ENCODE measurements around the gene CTIF. TPM values are rescaled to one million over a fixed set of nuclear protein-coding genes. Genes with fewer than 3 reads are reported as not detected.

Gene CTIF
- total RNA-seq, 1 donor from 2014 or later = 54.8 TPM

DNA sequence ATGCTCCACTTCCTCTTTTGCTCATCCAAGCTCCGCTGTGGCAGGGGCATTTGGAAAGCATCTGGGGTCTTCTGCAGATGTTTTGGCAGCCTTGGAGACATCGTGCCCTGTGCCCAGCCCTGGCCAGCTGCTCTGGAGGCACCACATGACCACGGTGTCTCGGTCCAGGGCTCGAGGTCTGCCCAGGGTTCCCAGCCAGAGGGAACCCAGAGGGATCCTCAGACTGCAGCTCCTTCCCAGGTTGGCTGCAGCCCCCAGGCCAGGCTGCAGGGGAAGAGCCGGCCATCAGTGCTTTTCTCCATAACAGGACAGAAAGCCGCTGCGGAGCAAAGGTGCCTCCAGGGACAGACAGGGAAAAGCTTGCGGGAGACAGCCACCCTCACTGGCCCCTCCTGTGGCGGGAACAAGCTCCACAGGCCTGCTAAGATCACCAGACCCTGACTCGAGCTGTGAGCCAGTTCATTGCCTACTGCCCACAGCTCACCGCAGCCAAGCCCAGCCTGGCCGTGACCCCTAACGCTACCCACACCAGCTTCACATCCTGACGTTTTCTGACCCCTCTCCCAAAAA, 337.2 kb downstream of the CTIF start:
- intact Hi-C loops (cut with DNase I) = no loop called here
- DNase-seq = peak; percentile 35
- TF ChIP-seq CTCF (IDR thresholded peaks at IDR 0.05) = no peak
- Histone ChIP-seq H3K27ac (no peak overlapping the region), H3K9me3 (no peaks in the 10 kb centered on the region), H3K4me3 (no peak overlapping the region), H3K4me1 (peaks cover 21% of the 10 kb centered on the region), H3K27me3 (ENCODE audit: low read depth) (no peaks in the 10 kb centered on the region), H3K36me3 (no peaks in the 10 kb centered on the region)
- ATAC-seq = no peak

DNA sequence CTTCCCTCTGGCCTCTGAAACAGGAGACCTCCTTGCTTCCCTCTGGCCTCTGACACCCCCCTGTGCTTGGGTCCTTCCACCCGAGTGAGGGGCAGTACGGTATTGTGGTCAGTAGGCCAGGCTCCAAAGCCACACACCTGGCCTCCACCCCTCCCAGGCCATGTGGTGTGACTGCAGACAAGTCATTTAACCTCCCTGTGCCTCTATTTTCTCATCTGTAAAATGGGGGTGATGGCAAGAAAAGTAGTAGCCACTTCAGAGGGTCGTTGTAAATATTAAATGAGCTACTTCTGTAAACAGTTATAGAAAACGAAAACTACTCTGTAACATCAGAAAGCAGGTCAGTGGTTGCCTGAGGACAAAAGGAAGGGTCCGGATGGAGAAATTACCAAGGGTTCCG, 337.8 kb downstream of the CTIF start:
- Histone ChIP-seq H3K27me3 (ENCODE audit: low read depth) (no peaks in the 10 kb centered on the region), H3K4me1 (peaks cover 21% of the 10 kb centered on the region), H3K9me3 (no peaks in the 10 kb centered on the region), H3K27ac (no peak overlapping the region), H3K4me3 (no peak overlapping the region), H3K36me3 (no peaks in the 10 kb centered on the region)
- ATAC-seq = no peak
- TF ChIP-seq CTCF (IDR thresholded peaks at IDR 0.05) = no peak
- intact Hi-C loops (cut with DNase I) = no loop called here
- peak; percentile 17 for DNase-seq

DNA sequence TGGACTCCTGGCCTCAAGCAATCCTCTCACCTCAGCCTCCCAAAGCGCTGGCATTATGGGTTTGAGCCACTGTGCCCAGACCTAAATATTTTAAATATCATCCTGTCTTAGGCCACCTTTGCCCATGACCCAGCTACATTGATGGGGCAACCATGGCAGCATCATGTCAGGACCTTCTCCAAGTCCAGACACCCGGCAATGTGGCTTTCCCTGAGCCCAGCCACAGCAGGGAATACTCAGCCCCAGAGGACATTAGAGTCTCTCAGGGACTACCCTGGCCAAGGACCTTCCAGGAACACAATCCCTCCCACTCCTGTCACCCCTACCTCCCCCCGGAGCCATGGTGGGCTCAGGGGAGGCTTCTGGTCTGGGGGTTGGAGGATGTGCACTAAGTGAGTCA, 339.1 kb downstream of the CTIF start:
- Histone ChIP-seq H3K9me3 (no peaks in the 10 kb centered on the region), H3K4me1 (peaks cover 16% of the 10 kb centered on the region), H3K27ac (no peak overlapping the region), H3K36me3 (no peaks in the 10 kb centered on the region), H3K27me3 (ENCODE audit: low read depth) (no peaks in the 10 kb centered on the region), H3K4me3 (no peak overlapping the region)
- DNase-seq (peak; percentile 2), ATAC-seq (no peak)
- TF ChIP-seq CTCF (IDR thresholded peaks at IDR 0.05) = no peak
- intact Hi-C loops (cut with DNase I) = no loop called here

GRCh38 chr18:48878471-48878870, 339.6 kb downstream of the CTIF start:
- Histone ChIP-seq H3K4me1 (peaks cover 11% of the 10 kb centered on the region), H3K27me3 (ENCODE audit: low read depth) (no peaks in the 10 kb centered on the region), H3K9me3 (no peaks in the 10 kb centered on the region), H3K36me3 (no peaks in the 10 kb centered on the region), H3K4me3 (peak overlapping the region; percentile 20), H3K27ac (peak overlapping the region; percentile 2)
- peak; percentile 48 for DNase-seq
- no peak for TF ChIP-seq CTCF (IDR thresholded peaks at IDR 0.05)
- peak; percentile 64 to 69 for ATAC-seq
- intact Hi-C loops (cut with DNase I) = no loop called here

GRCh38 chr18:48879008-48879431, 340.2 kb downstream of the CTIF start:
- intact Hi-C loops (cut with DNase I) = no loop called here
- Histone ChIP-seq H3K9me3 (no peaks in the 10 kb centered on the region), H3K4me3 (peak overlapping the region; percentile 20), H3K27me3 (ENCODE audit: low read depth) (no peaks in the 10 kb centered on the region), H3K36me3 (no peaks in the 10 kb centered on the region), H3K27ac (peak overlapping the region; percentile 2), H3K4me1 (peaks cover 10% of the 10 kb centered on the region)
- ATAC-seq = peak; percentile 73 to 86
- peak; percentile 74 for DNase-seq
- no peak for TF ChIP-seq CTCF (IDR thresholded peaks at IDR 0.05)
